ENCODE results near the gene PARD3B. TPM values are rescaled to one million over a fixed set of nuclear protein-coding genes. Genes with fewer than 3 reads are reported as not detected.
A peak's percentile ranks its signal among the peaks of the same experiment; 100 is the strongest.

PARD3B gene
- total RNA-seq, 1 donor from 2014 or later: 1.6 TPM

DNA sequence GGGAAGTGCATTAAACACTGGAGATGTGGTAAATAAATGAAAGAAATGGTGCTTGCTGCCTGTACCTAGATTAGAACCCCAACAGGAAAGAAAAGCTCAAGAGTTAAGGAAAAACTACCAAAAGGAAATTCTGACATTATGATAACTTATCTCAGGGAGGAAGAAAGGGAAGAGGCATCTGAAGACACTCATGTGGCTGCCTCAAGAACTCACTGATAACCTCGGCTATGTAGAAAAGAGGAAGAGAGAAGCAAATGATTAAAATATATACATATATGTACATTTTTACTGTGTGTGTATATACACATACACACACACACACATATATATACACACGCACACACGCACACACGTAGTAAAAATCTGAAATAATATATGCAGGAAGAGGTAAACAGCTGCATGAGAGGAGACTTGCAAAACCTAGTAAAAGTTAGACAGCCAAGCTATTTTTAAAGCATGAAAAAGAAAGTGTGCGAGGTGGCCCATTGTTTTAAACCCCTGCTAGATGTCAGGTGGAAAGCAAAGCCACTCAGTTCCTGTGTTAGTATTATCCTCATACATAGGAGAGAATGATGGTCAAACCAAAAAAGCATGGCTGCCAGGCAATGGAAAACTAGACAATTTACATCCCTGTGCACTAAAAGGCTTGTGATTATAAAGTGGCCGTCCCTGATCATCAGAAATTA is 654.0 kb downstream of the PARD3B start:
- H3K36me3 ChIP-seq (ENCODE audit: control insufficient read depth, insufficient read depth, low read length): no peaks in the 10 kb centered on the region
- no peak overlapping the region for H3K4me3 ChIP-seq (ENCODE audit: low read depth, low read length)
- no peak for TF ChIP-seq CTCF (IDR thresholded peaks at IDR 0.05; ENCODE audit: insufficient read depth, low read length, severe bottlenecking)
- DNase-seq (ENCODE audit: low read depth): no peak
- no peak for FAIRE-seq
- H3K27me3 ChIP-seq (ENCODE audit: control insufficient read depth, insufficient read depth, low read length): no peaks in the 10 kb centered on the region

GRCh38 chr2:205210494-205210893 is 665.2 kb downstream of the PARD3B start:
- no peaks in the 10 kb centered on the region for H3K27me3 ChIP-seq (ENCODE audit: control insufficient read depth, insufficient read depth, low read length)
- TF ChIP-seq CTCF (IDR thresholded peaks at IDR 0.05; ENCODE audit: insufficient read depth, low read length, severe bottlenecking): no peak
- H3K36me3 ChIP-seq (ENCODE audit: control insufficient read depth, insufficient read depth, low read length): no peaks in the 10 kb centered on the region
- no peak for FAIRE-seq
- no peak overlapping the region for H3K4me3 ChIP-seq (ENCODE audit: low read depth, low read length)
- DNase-seq (ENCODE audit: low read depth): no peak

DNA sequence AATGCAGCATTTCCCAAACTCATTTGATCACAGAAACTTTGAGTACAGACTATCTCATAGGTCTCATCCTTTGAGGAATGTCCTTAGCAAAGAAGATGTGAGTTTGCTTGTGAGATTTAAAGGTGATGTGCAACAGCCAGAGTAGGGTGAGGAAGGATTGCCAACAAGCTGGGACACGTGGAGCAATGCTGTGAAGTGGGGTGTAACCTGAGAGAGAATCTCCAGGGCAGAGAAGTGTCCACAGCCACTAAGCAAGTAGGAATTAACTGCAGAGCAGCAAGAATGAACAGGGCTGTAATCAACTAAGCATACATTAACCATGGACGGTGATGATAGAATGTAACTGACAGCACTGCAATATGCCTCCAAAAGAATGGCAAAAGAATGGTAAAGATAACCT is 667.1 kb downstream of the PARD3B start:
- peak; percentile 77 for DNase-seq (ENCODE audit: low read depth)
- Histone ChIP-seq H3K27me3 (ENCODE audit: control insufficient read depth, insufficient read depth, low read length) (no peaks in the 10 kb centered on the region), H3K36me3 (ENCODE audit: control insufficient read depth, insufficient read depth, low read length) (no peaks in the 10 kb centered on the region), H3K4me3 (ENCODE audit: low read depth, low read length) (no peak overlapping the region)
- no peak for TF ChIP-seq CTCF (IDR thresholded peaks at IDR 0.05; ENCODE audit: insufficient read depth, low read length, severe bottlenecking)
- peak; percentile 95 for FAIRE-seq

DNA sequence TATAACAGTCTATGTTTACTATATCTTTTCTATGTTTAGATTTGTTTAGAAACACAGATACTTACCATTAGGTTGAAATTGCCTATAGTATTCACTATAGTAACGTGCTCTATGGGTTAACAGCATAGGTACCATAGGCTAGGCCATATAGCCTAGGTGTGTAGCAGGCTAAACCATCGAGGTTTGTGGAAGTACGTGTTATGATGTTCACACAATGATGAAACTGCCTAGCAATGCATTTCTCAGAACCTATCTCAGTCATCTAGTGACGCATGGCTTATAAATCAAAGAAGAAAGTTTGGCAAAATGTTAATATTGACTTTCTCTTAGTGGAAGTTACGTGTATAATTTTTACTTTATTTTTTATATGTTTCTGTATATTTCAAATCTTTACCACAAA is 670.8 kb downstream of the PARD3B start:
- no peak for TF ChIP-seq CTCF (IDR thresholded peaks at IDR 0.05; ENCODE audit: insufficient read depth, low read length, severe bottlenecking)
- FAIRE-seq: no peak
- no peaks in the 10 kb centered on the region for H3K27me3 ChIP-seq (ENCODE audit: control insufficient read depth, insufficient read depth, low read length)
- H3K36me3 ChIP-seq (ENCODE audit: control insufficient read depth, insufficient read depth, low read length): no peaks in the 10 kb centered on the region
- H3K4me3 ChIP-seq (ENCODE audit: low read depth, low read length): no peak overlapping the region
- DNase-seq (ENCODE audit: low read depth): no peak

GRCh38 chr2:205216580-205216979 is 671.3 kb downstream of the PARD3B start:
- no peaks in the 10 kb centered on the region for H3K36me3 ChIP-seq (ENCODE audit: control insufficient read depth, insufficient read depth, low read length)

More at GRCh38 chr2:205216580-205216979, 671.3 kb downstream of the PARD3B start:
- TF ChIP-seq CTCF (IDR thresholded peaks at IDR 0.05; ENCODE audit: insufficient read depth, low read length, severe bottlenecking): no peak
- Histone ChIP-seq H3K4me3 (ENCODE audit: low read depth, low read length) (no peak overlapping the region), H3K27me3 (ENCODE audit: control insufficient read depth, insufficient read depth, low read length) (no peaks in the 10 kb centered on the region)
- DNase-seq (ENCODE audit: low read depth) (no peak), FAIRE-seq (no peak)

All from bronchial epithelial cell (primary cell).